GM19025 (cell line): ENCODE measurements around the gene GLDC.
A peak's percentile ranks its signal among the peaks of the same experiment; 100 is the strongest.

ENCODE experiments used
- ATAC-seq: cut with Tn5 transposase; IDR thresholded peaks from one replicate; pipeline ENCODE4 v1.9.1; 2021; ENCODE audit warnings: mild to moderate bottlenecking, low read depth, moderate library complexity; ENCODE audit not compliant: unreplicated experiment

GLDC gene

DNA sequence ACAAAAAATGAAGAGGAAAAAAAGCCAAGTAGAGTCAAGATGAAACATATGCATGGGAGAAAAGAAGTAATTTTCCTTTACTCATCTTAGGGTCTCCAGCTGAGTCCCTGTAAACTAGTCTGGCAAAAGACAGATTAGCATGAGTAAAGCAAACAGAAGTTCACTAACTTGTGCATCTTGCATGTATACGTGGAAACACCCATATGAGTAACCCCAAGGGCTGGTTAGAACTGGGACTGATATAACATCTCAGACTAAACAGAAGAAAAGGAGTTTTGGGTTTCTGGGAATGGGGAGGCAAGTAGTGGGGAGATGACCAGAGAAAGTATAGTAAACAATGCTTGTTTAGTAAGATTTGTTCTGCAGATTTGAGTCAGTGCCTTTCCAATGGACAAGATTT lies 20.1 kb upstream of the GLDC start:
- no peak for ATAC-seq

DNA sequence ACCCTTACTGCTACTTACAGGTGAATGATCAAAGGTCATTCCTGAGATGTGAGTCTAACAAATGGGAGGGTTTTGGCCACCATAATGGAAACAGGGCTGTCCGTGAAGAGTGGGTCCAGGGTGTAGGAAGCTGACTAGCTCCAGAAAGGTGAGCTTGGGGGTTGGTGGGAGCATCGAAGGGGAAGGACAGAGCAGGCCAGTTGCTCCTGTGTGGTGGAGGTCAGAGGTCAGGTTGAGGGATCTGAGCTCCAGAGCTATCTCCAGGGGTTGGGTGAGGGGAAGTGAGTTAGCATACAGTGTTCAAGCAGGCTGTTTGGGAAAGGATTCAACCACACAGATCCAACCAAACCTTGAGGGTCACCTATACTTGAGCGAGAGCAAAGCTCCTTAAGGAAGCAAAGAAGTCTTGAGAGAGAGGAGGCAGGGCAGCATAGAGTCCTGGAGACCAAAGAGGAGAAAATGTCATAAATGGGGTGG lies 18.7 kb upstream of the GLDC start:
- ATAC-seq, result no peak

DNA sequence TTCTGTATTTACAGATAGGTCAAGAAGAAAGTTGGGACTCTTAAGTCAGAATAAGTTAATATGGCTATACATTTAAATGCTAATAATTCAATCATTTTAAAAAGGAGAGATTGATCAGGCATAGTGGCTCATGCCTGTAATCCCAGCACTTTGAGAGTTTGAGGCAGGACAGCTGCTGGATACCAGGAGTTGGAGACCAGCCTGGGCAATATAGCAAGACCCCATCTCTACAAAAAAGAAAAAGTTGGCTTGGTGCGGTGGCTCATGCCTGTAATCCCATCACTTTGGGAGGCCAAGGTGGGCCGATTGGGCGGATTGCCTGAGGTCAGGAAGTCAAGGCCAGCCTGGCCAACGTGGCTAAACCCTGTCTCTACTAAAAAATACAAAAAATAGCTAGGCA lies 15.0 kb upstream of the GLDC start:
- ATAC-seq, result no peak

DNA sequence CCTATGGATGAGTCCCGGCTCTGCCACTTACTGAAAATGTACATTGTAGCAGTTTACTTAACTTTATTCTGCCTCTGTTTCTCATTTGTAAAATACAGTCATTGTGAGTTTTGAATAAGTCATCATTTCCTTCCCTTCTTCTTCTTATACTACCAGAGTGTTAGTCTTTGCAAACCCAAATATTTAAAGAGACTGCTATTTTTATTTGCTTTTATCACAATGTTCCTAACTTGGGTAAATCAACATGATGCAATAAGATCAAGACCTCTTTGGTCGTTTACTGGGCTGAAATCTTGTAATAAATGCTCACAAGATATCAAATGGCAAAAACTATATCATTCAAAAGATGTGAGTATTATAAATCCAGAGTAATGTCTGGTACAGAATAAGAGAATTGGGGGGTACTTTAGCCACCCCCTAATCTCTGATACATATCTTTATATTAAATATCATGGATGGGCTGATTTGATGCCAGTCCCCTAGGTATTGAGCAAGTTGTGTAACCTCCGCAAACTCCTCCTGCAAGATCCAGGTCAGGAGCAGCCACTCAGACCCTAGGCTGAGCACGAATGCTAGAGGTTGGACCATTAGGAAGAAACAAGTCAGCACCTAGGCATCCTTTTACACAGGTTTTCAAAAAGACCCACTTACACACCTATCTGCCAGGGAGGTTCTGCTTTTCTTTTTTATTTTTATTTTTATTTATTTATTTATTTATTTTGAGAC lies 13.3 kb upstream of the GLDC start:
- no peak for ATAC-seq

DNA sequence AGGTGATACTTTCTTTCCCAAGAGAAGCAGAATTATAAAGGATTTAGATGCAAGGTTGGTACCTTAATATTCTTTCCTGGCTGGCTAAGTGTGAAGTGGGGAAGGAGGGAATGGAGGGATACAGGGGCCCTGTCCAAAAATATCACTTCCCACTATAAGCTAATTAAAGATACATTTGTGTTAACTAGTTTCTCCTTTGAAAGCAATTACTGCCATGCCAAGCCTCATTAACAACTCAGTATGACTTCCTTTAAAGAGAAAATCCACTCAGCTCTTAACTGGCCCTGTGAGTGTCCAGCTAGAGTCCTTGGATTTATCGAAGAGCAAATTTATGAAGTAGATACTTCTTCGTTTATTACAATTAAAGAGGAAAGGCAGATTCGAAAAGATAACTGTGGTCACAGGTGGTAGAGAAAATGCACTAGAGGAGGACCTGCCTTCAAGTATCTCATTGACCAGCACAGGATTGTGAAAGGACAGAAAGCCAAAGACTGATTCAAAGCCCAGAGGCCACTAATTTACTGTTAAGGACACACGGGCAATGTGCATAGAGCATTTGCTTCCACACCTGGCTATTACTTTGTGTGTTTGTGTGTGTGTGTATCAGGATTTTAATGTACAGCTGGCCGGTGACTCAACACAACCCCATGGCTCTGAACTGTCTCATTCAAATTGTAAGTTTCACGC lies 11.2 kb upstream of the GLDC start:
- no peak for ATAC-seq

DNA sequence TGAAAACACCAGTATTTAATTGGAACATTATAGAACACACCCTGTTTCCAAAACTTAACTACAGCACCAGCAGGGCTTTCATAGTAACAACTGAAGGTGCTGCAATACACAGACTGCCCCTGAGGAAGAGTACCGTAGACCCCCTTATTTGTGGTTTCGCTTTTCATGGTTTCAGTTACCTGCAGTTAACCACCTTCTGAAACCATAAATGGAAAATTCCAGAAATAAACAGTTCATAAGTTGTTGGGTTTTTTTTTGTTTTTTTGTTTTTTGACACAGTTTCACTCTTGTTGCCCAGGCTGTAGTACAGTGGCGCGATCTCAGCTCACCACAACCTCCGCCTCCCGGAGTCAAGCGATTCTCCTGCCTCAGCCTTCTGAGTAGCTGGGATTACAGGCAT lies 9.5 kb upstream of the GLDC start:
- peak; percentile 84 for ATAC-seq

DNA sequence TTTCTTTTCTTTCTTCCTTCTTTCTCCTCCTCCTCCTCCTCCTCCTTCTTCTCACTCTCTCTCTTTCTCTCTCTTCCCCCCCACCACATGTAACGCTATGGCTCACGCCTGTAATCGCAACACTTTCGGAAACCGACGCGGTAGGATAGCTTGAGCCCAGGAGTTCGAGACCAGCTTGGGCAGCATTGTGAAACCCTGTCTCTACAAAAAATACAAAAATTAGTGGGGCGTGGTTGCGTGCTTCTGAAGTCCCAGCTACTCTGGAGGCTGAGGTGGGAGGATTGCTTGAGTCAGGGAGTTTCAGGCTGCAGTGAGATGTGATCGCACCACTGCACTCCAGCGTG lies 736 bp upstream of the GLDC start:
- ATAC-seq, result no peak

DNA sequence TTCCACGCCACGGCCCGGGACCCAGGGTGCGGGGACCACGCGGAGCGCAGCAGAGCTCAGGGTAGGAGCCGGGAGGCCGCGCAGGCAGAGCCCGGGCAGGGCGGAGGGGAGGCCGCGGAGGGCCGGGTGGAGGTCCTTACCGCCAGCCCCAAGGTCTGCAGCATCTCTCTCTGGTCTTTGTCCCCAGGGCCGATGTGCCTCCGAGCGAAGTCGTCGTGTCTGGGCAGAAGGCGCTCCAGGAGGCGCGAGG lies 499 bp downstream of the GLDC start:
- ATAC-seq, result peak; percentile 23

DNA sequence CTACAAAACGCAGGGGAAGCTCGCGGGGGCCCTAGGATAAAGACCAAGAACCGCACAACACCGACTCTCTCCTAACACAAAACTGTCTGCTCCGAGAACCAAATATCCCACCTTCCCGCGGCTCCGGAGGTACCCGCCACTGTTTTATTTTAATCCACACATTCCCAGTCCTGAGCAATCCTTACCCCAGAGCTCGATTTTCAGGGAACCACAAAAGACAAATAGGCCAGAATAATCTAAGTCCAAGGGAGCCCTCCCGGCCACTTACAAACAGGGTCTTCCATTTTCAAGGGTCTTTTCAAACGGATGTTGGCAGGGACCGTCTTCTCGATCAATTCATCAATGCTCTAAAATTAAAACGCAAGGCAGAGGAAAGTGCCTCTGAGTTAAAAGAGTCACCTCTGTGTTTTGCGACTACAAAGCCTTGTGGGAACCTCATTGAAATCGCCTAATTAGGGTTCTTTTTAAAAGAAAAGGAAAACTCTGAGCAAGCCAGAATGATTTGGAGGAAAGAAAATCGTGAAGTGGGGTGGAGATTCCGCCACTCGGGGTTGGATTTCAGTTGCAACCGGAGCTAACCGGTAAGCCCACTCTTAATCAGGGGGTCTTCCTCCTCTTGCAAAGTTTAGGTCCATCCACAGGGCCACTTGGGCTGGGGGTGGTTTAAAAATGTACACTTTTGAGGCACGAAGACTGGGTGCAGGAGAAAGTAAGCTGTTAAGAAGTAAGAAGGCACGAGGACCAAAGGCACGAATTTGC lies 1.0 kb downstream of the GLDC start:
- no peak for ATAC-seq

DNA sequence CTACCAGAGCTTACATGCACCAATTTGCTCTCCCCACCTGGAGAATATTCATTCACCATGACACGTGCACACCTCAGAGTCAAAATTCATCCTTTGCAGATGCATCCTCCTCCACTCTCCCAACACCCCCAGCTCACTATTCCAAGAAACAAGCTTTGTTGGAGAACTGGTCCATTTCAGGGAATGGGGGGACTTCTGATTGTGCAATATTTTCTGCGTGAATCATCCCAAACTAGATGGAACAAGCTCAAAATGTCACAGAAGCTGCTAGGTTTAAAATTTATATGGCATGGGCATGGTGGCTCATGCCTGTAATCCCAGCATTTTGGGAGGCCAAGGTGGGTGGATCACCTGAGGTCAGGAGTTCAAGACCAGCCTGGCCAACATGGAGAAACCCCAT lies 3.6 kb downstream of the GLDC start:
- ATAC-seq, result no peak

DNA sequence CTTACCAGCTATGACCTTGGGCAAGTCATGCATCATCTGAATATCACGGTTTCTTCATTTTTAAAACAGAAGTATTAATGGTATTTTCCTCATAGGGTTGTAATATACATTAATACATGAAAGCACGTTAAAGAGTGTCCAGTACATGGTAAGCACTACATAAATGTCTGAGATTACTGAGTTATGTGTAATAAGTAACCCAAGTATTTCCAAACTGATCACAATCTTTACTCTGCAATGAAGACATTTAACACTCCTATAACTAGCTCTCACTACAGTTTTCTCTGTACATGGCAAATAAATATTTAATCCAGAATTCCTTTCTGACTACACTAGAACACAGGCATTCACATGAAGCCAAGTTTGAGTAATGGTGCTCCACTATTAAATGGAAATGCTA lies 4.0 kb downstream of the GLDC start:
- no peak for ATAC-seq

DNA sequence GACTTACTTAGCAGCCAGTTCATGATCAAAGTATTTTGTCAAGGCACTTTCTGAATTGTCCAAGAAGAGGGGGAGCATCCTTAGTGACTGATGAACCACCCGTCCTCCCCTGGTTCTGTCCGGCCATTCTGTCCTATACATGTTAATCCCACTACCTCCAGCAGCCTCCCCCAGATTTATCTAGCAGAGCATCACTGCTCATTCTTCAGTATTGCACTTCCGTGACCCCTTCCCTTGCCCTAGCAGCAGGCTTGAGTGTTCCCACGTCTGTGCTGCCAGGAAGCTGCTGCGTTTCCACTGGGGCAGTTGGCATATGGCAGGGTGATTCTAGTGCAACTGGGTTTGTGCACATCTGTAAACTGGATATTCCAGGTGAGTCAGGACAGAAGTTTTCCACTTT lies 4.5 kb downstream of the GLDC start:
- ATAC-seq, result no peak

DNA sequence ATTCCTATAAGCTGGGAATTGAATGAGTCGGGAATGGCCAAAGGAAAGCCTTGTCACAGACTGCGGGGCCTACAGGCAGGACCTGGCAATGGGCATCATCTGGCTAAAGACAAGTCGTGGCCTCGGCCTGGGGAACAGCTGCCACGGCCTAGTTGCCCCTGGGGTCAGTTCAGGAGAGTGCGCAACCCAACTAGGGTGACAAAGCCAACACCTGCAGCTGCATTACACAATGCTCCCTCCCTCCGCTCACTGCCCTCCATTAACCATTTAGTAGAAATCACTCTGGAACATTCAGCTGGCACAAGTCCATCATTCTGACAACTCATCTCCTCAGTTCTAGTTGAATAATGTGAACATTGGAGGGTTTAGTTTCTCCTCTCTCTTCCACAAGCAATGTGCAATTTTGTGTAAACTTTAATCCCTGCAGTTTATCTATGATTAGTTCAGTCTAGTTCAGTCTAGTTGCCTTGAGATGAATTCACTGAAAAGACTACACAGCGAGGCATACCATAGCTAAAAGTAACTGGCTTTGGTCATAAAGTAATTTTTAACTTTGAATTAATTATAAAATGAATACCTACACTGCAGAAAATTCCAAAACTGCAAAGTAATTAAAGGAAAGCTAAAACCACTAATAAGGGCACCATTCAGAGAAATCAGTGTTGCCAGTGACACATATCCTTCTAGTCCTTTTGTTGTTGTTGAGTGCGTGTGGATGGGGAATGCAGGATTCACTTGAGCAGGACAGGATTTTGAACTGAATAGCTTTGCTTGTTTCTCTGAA lies 5.1 kb downstream of the GLDC start:
- no peak for ATAC-seq

DNA sequence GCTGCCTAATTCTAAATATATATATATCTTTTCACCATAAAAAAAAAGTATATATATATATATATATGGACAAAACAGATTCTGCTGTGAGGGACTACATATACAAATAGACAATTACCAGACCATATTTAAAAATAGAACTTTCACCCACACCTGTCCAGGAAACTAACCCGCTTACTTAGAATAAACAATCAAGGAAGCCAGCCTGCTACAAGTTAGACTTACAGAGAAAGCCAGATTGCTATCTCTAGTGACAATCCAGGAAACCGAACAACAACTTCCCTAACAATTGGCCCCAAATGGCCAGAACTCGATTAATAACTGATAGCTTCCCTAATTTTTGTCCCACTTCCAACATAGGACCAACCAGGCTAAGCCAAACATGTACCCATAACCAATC lies 5.9 kb downstream of the GLDC start:
- no peak for ATAC-seq

DNA sequence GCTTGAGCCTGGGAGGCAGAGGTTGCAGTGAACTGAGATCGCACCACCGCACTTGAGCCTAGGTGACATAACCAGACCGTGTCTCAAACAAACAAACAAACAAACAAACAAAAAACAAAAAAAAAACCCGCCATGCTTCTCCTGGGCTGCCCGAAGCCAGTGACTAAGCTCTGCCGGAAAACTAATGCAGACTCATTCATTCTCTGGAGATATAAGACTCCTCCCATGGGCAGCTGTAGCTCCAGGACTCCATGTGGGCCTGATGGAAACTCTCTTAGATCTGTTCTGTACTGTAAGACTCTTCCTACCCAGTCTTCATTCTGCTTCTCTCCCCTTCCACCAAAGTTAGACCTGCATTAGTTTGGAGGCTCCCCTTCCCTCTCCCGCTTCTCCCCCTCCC lies 11.1 kb downstream of the GLDC start:
- no peak for ATAC-seq

DNA sequence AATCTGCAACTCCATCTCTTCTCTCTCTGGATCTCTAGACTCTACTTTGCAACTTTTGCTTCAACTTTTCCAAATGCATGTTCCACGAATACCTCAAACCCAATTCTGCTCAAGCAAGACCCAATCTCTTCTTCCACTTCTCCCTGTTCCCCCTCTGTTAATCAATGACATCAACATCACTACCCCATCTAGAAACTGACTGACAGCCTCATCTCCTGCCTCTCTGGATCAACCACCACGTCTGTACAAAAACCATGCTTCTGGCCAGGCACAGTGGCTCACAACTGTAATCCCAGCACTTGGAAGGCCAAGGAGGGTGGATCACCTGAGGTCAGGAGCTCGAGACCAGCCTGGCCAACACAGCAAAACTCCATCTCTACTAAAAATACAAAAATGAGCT lies 12.2 kb downstream of the GLDC start:
- ATAC-seq, result no peak

DNA sequence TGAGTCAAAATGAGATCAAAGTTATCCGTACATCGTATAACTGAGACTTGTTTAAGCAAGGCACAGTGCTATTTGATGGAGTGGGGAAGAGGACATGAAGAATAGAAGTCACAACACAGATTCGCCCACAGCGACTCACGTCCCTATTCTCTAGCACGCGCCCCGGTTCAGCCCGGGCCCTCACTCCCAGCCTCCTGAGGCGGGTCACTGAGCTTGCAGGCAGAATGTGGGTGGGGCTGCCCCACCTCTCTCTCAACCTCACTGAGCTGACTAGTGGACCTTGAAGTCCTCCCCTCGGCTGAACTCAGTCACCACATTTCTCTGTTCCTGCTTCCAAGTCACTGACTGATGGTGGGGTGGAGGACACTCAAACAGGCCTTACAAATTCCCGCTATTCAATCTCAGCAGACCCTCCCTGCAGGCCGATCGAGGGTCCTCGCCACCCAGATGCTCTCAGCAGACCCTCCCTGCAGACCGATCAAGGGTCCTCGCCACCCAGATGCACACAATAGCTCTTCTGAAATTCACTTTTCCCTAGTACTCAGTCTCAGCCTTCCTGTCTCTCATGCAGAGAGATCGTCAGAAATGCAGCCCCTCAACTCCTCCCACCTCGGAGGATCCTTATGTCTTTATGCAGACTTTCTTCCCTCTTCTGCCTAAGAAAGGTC lies 12.9 kb downstream of the GLDC start:
- peak; percentile 90 for ATAC-seq

DNA sequence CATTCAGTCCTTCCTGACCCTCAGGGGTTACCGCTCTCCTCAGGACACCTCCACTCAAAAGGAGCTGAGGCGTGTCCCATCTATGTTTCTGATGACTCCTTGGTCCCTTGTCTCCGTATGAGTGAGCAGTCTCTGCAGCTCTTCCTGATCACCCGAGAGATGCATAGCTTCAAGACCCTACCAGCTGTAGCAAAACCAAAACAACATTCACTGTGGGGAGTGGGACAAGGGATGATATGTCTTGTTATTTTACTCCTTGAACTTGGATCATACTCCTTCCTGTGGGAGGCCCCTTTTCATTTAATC lies 14.4 kb downstream of the GLDC start:
- ATAC-seq, result peak; percentile 10

DNA sequence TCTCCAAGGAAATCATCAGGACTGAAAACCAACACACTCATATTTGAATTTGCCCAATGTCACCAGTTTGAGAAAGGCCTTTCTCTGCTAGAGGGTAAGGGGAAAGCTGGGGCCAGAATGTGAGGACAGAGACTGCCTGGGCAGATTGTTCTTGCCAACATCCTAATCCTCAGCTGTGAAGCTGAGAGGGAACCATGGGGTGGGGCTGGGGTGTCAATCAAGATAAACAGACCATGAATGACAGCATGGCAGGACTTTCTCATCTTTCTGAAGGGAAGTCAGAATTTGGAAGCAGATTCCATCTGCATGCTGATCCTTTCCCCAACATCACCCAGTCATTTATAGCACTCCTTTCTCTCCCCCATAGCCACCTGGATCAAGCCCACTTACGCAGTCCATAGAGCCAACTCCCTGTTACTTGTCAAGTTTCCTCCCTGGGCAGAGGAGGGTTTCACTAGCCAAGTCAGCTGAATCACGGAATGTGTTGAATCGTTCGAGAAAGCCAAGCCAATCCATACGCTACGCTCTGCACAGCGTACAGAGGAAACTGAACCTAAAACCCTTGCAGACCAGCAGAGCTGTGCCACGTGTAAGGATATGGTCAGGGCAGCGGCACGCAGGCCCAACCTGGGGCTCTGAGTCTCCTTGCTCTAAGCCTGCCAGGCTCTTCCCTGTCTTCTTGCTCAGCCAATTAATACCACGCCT lies 14.9 kb downstream of the GLDC start:
- ATAC-seq, result peak; percentile 65

DNA sequence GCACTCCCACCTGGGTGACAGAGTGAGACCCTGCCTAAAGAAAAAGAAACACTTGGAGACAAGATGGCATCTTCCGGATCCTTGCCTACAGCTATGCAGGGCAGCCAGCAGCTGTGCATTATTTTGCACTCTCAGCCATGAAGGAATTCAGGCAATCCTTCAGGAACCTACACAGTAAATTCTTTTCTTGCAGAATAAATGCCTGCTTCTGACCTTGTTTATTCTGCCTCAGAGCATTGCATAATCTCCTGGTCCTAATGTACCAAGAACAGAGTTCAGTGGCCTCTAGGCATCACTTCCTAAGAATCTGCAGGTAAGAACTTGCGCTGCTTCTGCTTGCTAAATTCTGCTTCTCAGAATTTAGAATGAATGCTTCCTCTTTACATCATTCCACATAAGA lies 16.8 kb downstream of the GLDC start:
- ATAC-seq, result no peak
